T-helper 2 cell (primary cell): ENCODE results near the gene GOLM1.
"Not testable (repeated sequence)": the region's sequence is repeated elsewhere in the genome, so short reads cannot be mapped to it uniquely, and the experiment has no call there.

Experiments
- DNase-seq, 5 experiments: peaks; one replicate each; pipeline versions ENCODE4 v3.0.0 to v3.0.0-alpha.2; 2012 to 2022

The GOLM1 gene

DNA sequence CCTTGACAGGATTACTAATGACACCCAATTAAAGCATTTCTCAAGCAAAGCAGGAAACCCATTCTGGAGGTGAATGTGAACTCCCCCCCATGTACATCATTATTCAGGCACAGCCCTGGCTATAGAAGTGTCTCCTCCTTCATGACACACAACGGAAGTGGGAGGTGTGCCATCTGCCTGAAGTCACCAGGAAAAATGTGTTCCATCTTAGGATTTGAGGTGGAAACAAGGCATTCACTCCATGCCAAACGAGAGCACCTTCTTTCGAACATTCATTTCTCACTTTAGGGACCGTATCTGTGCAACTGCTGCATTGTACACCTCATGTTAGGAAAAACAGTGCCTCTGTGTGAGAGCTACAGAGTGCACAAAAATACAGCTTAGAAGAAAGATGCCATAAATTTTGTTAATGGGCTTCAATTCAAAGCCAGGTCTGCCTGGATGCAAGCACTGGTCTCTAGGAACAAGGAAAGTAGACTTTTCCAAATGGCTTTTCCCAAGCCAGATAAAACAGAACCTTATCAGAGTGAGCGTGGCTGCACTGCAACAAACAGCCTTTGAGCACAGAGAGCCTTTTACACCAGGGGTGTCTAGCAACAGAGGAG lies 19.4 kb downstream of the GOLM1 start:
- DNase-seq = no peak

DNA sequence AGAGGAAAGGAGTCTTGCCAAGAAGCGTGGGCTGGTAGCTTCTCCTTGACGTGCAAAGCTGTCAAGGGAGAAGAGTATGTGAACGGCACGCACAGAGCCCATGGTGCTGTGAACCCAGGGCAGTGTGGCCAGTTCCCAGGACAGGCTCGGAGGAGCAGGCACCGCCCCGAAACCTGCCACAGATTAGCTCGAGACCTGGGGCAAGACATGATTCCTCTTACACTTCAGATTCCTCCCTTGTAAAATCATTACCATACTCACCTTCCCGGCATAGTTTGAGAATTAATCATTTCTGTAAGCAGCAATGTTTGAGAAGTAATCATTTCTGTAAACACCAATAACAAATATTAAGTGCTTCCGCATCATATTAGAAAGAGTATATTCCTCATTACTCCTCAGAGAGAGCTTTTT lies 19.9 kb downstream of the GOLM1 start:
- no peak for DNase-seq

DNA sequence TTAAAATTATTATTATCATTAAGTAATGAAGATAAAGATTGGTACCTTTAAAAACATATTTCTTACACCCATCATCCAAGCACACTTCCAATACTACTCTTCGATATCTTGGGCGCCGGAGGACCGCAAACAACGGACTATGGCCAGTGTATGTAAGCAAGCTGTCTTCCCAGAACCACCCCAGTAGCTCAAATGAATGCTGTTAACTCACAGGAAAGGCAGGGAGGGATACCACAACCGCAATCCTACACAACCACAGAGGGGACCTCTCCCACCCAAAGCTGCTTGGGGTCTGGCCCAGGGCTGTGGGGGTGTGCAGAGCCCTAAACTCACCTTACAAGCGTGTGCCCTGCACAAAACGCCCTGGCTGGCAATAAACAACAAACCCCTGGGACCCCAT lies 20.6 kb downstream of the GOLM1 start:
- no peak for DNase-seq

DNA sequence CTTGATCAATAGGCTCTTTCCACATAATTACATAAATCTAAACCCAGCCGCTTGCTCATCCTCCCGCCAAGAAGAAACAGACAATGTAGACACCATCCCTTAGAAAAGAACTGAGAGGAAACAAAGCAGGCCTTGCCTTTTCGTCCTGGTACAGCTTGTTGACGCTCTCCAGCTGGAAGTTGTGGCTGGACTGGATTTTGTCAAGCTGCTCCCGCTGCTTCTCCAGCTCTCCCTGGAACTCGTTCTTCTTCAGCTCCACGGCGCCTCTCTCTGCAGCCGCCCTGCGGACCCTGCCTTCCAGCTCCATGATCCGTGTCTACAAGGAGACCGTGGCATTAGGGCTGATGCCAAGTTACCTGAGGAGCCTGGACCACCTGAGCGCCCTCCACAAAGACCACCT lies 22.1 kb downstream of the GOLM1 start:
- DNase-seq = no peak

DNA sequence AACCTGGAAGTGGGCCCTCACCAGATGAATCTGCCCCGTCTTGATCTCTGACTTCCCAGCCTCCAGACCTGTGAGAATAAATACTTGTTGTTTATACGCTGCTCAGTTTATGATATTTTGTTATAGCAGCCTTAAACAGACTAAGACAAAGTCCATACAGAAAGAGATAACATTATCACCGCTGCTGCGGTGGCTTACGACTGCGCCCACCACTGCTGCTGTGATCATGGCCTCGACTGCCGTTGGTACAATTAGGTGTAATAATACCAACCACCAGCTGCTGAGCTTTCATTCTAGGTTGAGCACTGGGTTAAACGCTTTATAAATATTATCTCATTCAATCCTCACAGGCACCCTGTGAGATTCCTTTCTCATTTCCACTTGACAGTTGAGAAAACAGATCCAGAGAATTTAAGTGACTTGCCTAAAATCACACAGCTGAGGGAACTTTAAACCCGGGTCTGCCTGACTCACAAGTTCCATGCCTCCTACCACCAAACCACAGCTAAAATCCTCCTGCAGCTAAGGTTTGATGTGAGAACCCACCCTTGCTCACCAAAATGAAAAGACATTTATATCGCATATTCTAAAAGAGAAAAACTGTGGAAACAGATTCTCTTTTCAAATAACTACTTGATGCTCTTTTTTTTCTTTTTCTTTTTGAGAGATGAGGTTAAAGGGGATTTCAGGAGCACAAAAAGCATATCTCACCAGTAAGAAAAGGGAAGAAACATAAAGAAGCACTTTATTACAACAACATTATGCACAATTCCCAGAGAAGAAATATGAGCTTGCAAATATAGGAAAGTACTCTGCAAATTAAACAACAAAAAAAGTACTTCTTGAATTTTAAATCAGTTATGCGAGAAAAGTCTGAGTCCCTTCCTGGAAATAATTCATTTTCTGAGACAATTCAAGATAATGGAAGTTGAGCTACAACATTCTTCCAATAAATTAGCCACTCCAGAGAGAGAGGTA lies 23.9 kb downstream of the GOLM1 start:
- peak in 1 of 5 experiments; percentile 16 for DNase-seq

DNA sequence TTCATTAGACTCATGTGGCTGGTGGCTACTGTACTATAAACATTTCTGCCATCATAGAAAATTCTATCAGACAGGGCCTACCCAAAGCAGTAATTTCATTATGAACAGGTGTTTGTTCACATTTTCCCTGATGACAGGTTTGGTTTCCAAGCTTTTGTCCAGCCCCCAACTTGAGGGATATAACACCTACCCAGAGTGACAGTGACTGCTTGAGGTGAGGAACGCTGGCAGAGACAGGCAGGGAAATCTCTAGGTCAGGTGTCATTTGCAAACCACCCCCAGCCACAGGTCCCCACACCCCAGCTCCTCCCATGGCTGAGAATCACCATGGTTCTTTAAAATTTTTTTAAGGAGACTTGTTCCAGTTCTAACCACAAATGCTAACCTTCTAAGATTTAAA lies 25.5 kb downstream of the GOLM1 start:
- no peak for DNase-seq

DNA sequence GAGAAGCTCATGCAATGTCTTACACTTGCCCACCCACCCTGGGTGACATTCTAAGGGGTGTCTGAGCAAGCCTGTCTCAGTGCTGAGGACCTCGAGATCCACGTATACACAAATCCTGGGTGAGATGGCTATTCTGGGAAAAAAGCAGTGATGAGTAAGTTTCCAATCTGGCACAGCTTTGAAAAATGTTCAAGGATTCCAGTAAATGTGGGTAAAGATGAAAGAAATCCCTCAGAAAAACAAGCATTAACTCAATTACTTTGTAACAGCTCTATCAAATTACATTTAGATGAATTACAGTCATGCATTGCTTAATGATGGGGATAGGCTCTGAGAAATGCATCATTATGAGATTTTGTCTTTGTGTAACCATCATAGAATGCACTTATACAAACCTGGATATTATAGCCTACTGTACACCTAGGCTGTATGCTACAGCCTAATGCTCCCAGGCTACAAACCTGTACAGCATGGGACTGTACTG lies 26.9 kb downstream of the GOLM1 start:
- DNase-seq = no peak

DNA sequence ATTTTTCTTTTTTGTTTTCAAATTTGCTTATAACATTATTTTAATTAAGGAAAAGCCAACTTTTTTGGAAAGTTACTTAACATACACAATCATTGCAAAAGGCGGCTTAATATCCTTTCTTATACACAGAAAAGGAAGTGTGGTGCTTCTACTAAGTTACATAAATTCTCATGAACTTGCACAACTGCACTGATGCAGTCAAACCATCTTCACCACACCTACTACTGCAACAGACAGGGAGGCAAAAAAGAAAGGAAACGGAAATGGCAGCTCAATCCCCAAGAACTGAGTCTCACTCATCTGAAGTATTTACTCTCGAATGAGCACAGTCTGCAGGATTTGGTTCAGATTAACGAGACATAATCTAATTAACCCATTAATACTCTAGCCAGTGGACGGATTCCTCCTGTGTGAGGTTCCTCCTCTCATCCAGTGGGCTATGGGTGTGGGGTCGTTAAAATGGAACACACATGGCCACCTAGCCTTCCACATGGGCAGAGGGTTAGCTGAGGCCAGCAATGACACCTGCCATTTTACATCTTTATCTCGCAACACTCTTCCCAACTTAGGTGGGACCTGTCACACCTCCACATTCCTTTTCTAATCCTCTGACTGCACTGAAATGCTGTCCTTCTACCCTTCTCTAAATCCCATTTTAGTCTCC lies 30.0 kb downstream of the GOLM1 start:
- DNase-seq = peak in 1 of 5 experiments; percentile 20

DNA sequence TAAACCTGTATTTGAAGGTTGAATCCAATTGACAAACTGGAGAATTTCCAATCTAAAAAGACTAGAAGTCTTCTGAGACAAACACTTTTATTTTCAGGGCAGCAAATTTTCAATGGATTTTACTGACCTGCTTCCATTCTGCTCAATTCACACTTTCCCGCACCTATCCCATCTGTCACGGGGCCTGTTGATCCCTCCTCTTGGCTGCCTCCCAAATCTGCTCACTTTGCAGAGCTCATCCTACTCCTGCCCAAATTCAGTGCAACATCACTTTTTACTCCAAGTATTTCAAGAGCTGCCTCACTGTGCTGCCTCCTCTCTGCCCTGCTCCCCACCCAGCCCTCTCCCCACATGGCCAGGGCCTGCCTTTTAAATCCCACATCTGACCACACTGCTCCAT lies 35.1 kb downstream of the GOLM1 start:
- DNase-seq = no peak

DNA sequence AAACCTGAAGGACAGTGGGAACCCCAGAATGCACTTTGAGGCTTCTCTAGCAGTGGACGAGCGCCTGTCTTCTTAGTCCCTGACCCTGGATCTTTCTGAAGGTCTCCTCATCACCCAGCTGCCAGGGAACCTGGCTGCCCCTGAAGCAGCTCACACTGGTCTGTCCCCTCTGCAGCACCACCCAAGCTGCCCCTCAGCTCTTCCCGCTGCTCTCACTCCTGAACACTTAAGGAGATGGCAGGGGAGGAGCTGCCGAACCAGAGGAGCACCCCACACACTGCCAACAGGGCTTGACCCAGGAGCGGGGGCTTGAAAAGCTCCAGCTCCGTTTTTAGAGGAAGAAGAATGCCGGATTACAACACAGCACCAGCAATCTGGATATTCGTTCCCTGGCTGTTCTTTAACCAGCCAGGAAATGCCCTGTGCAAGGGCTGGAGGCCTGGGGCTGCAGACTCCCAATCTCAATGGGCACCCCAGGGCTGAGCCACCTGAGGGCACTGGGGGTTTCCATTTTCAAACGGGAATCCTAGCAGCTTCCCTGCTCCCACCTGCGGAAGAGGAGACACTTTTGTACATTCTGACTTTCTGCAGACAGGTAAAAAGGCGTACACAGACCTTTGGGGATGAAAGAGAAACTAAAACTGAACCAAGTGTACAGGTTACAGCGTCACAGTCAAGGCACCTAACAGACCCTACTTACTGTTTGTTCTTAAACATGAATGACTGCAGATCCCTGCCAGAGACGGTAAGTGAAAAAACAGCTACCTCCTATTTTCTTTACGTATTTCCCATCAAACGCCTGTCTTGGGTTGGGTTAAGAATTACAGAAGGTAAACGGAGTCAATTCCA lies 36.3 kb downstream of the GOLM1 start:
- DNase-seq = no peak

DNA sequence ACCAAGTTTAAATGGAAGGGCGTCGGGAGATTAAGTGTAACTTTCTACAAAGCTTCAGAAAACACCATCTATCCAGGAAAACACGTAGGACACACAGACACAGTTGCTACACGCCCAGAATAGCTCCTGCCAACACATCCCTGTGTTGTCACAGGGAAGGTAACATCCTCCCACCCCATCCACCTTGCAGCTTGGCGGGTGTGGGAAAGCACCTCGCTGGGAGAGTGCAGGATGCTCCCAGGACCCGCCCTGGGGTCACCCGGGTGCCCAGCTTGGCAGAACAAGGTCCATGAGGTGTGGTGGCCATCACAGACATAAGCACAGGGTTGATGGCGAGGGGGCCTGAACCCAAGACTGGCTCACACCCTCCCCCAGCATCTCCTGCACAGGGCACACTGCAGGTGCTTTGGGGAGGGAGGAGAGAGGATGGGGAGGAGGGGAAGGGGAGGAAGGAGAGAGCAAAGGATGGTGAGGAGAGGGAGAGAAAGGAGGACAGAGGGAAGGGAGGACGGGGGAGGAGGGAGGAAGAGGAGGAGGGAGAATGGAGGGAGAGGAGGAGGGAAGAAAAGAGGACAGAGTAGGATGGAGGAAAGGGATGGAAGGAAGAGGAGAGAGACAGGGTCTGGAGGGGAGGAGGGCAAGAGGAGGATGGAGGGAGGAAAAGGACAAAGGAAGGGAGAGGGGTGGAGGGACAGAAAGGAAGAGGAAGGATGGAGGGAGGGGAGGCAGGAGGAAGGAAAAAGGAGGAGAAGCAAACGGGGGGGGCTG lies 37.2 kb downstream of the GOLM1 start:
- DNase-seq = no peak

DNA sequence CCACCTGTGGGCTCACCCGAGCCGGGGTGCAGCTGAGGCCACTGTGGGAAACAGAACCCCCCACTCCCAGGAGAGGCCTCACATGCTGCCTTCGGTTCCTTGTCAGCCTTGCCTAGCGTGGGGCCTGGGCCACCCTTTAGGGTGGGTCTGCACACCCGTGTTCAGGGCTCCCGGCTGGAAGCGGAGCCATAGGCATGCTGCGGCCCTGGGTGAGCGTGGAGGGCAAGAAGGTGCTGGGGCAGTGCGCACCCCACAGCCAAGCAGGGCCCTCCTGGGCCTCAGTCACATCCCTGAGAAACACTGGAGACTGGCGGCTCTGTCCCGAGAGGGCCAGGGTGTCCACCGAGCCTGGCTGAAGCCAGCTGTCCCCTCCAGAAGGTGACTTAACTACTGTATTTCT lies 41.9 kb downstream of the GOLM1 start:
- no peak for DNase-seq

DNA sequence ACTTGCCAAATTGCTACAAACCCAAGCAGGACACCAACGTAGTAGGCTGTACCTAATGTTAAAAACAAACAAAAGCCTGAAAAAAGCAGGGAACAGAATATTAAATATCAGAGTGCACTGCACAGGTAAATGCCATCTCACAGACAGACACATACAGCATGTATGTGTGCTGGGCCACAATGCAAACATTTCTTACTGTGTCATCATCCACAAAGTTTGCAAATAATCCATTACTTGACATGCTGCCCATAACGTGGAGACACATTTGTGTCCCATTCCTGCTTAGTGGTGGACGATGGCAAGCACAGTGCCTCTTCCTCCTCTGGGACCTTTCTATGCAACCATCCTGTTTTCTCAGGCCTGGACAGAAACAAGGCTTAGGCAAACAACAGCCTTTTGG lies 44.7 kb downstream of the GOLM1 start:
- DNase-seq = no peak

DNA sequence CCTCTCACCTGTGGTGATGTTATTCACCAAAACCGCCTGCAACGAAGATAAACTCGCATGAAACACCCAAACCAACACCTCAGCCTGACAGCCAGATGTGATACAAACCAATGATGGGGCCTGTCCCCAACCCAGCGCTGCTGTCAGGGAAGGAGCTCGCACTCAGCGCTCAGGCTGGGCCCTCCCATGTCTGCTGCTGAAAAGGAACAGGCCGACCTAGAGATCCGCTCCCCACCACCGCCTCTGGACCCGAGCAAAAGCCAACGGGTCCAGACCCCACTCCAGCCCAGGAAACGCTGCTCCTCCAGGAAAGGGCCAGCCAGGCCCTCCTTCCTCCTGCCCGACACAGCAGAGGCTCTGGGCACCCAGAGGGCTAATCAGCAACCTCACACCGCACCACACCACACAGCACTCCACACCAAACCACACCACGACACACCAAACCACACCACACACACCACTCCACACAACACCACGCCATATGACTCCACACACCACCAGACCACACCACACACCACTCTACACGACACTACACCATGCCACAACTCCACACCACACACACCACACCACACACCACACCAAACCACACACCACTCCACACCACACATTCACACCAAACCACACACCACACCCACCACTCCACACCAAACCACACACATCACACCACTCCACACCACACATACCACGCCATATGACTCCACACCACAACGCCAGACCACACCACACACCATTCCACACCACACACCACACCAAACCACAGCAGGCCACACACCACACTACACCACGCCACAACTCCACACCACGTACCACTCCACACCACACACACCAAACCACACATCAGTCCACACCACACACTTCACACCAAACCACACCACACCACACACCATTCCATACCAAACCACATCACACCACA lies 46.5 kb downstream of the GOLM1 start:
- peak in 1 of 5 experiments; percentile 41 for DNase-seq

DNA sequence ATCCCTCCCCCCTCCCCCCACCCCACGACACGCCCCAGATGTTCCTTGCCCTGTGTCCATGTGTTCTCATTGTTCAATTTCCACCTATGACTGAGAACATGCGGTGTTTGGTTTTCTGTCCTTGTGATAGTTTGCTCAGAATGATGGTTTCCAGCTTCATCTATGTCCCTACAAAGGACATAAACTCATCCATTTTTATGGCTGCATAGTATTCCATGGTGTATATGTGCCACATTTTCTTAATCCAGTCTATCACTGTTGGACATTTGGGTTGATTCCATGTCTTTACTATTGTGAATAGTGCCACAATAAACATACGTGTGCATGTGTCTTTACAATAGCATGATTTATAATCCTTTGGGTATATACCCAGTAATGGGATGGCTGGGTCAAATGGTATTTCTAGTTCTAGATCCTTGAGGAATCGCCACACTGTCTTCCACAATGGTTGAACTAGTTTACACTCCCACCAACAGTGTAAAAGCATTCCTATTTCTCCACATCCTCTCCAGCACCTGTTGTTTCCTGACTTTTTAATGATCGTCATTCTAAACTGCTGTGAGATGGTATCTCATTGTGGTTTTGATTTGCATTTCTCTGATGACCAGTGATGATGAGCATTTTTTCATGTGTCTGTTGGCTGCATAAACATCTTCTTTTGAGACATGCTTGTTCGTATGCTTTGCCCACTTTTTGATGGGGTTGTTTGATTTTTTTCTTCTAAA lies 51.2 kb downstream of the GOLM1 start:
- not testable (repeated sequence) for DNase-seq

DNA sequence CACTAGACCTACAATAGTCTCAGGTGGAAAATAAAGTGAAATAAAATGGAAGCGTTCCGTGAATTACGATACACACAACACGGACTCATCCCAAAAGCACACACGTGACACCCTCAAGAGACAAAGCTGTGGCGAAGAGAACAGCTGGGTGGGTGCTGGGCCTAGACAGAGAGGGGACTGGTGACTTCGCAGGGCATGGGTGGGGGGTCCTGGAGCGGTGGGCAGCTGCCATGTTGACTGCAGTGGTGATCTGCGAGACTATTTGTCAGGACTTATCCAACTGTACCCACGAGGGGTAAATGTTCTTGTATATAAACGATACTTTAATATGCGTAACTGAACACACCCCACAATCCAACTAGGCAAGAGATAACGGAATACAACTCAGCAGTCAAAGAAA lies 52.0 kb downstream of the GOLM1 start:
- DNase-seq = no peak

DNA sequence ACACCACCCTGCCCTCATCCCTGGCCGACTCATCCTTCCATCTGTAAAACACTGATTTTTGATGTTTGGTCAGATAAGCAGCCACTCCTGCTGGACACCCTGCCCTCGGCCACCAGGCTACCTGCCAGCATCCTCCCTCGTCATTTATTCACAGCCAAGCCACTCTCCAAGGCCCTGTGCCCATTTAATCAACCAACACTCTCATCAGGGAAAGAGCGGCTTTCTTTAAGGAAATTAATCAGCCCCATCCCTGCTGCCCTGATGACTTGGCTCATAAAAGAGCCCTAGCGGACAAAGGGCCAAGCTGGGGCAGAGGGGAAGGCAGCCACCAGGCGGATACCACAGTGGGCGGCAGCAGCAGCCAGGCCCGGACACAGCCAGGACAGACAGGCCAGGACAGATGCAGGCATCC lies 52.4 kb downstream of the GOLM1 start:
- no peak for DNase-seq

DNA sequence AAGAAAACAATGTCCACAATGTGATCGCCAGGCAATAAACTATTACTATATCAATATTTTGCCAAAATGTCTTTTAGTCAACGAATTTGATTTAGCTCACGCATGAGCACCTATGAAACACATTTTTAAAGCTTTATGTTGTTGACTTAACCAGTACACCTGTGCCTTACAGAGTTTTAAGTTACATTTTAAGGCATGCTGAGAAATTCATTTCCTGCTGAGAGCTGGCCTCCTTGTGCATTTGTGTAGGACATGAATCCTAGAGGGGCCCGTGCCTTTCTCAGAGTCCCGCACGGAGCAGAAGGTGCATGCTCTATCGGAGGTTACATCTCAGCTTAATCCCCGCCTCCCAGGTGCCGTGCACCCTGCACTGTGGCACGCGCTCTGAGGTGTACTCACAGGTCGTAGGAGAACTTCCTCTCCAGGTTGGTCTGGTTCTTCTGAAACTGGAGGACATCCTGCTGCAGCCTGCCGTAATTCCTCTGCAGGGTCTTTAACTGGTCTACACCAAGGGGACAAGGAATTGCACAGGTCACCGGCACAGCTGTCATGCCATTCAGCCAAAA lies 53.2 kb downstream of the GOLM1 start:
- DNase-seq = no peak

DNA sequence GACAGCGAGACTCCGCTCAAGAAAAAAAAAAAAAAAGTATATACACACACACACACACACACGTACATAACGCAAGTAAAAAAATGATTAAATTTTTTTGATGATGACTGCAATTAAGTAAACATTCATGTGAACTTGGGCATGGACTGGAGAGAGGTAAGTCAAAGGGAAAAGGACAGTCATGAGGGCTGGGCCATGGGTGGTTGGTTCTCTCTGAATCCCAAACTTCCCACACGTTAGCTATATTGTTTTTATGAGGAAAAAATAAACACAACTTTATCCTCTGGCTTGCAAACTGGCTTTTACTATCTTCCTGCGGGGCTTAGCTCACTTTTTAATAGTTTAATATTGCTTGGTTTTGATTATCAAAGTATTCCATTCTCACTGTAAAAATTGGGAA lies 53.7 kb downstream of the GOLM1 start:
- DNase-seq = no peak

DNA sequence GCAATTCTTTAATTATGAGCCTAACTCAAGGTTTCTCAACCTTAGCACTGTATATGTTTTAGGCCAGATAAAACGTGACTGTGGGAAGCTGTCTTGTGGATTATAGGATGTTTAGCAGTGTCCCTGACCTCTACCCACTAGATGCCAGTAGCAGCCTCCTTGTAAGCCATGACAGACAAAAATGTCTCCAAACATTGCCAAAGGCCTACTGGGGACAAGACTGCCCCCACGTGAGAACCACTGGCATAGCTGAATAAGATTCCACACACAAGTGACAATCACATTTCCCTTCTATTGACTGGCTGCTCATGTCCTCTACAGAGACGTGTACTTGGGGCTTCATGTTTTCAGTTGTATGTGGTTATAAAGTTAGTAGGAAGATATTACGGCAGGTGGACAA lies 55.4 kb downstream of the GOLM1 start:
- DNase-seq = peak in 1 of 5 experiments; percentile 42
